Testis (tissue), 2 donors: ENCODE data around the gene ZFAND2B.

Experiments used
- CTCF ChIP-seq, 3 experiments: fragments of 450-650 bp in 2 of 3; fragments of 200-600 bp in 1 of 3; sonication (generic) in 1 of 3; IDR thresholded peaks; one replicate each; pipeline ENCODE4 v1.5.1; 2016 to 2019; ENCODE audit warnings: antibody characterized with exemption in 3 of 3, mild to moderate bottlenecking in 2 of 3, moderate library complexity in 1 of 3
- POLR2A ChIP-seq: fragments of 450-650 bp; IDR thresholded peaks from one replicate; pipeline ENCODE4 v1.6.1; 2017; ENCODE audit warnings: antibody characterized with exemption, mild to moderate bottlenecking, moderate library complexity

- TF ChIP-seq CTCF (IDR thresholded peaks at IDR 0.05) = no peak
- TF ChIP-seq POLR2A = no peak
Measured at GRCh38 chr2:219250049-219250781, 43.6 kb downstream of the ZFAND2B start.
